ENCODE measurements around the gene RBM10.

GRCh38 chrX:47228550-47229270 is 83.7 kb downstream of the RBM10 start:
- TF ChIP-seq CTCF (IDR thresholded peaks at IDR 0.05) (no peak), POLR2A (IDR thresholded peaks at IDR 0.05) (no peak), EP300 (IDR thresholded peaks at IDR 0.05) (no peak)
